BE2C (cell line): ENCODE measurements around the gene TMEM87B.

Experiments used
- DNase-seq: peaks from one replicate; pipeline ENCODE4 v3.0.0-alpha.2; 2020
- H3K27me3 ChIP-seq: fragments of 250-450 bp; sonication (Bioruptor Pico); 2 replicates; pipeline ENCODE4 v1.5.1; 2020; ENCODE audit warnings: mild to moderate bottlenecking
- H3K36me3 ChIP-seq: fragments of 250-450 bp; sonication (Bioruptor Pico); 2 replicates; pipeline ENCODE4 v1.5.1; 2020; ENCODE audit warnings: mild to moderate bottlenecking
- H3K4me1 ChIP-seq: fragments of 250-450 bp; sonication (Bioruptor Pico); 2 replicates; pipeline ENCODE4 v1.5.1; 2020
- H3K4me3 ChIP-seq: 2 replicates; pipeline ENCODE4 v1.5.1; 2011; ENCODE audit warnings: low read depth, low read length
- H3K9me3 ChIP-seq: fragments of 250-450 bp; sonication (Bioruptor Pico); 2 replicates; pipeline ENCODE4 v1.5.1; 2020
- CTCF ChIP-seq: IDR thresholded peaks from 2 replicates; pipeline ENCODE4 v1.5.1; 2012; ENCODE audit warnings: mild to moderate bottlenecking, low read depth, low read length

The TMEM87B gene

GRCh38 chr2:112075490-112076260, 20.6 kb downstream of the TMEM87B start:
- Histone ChIP-seq H3K27me3 (no peaks in the 10 kb centered on the region), H3K4me1 (no peaks in the 10 kb centered on the region), H3K4me3 (no peak overlapping the region), H3K36me3 (no peaks in the 10 kb centered on the region), H3K9me3 (no peaks in the 10 kb centered on the region)
- TF ChIP-seq CTCF: no peak
- DNase-seq: no peak

GRCh38 chr2:112077814-112078213, 22.7 kb downstream of the TMEM87B start:
- Histone ChIP-seq H3K4me3 (no peak overlapping the region), H3K4me1 (no peaks in the 10 kb centered on the region), H3K9me3 (no peaks in the 10 kb centered on the region), H3K36me3 (no peaks in the 10 kb centered on the region), H3K27me3 (no peaks in the 10 kb centered on the region)
- TF ChIP-seq CTCF: no peak
- peak; percentile 59 for DNase-seq

GRCh38 chr2:112081262-112081661, 26.2 kb downstream of the TMEM87B start:
- Histone ChIP-seq H3K4me1 (no peaks in the 10 kb centered on the region), H3K4me3 (no peak overlapping the region), H3K36me3 (no peaks in the 10 kb centered on the region), H3K9me3 (no peaks in the 10 kb centered on the region), H3K27me3 (no peaks in the 10 kb centered on the region)
- DNase-seq: no peak
- TF ChIP-seq CTCF: no peak

DNA sequence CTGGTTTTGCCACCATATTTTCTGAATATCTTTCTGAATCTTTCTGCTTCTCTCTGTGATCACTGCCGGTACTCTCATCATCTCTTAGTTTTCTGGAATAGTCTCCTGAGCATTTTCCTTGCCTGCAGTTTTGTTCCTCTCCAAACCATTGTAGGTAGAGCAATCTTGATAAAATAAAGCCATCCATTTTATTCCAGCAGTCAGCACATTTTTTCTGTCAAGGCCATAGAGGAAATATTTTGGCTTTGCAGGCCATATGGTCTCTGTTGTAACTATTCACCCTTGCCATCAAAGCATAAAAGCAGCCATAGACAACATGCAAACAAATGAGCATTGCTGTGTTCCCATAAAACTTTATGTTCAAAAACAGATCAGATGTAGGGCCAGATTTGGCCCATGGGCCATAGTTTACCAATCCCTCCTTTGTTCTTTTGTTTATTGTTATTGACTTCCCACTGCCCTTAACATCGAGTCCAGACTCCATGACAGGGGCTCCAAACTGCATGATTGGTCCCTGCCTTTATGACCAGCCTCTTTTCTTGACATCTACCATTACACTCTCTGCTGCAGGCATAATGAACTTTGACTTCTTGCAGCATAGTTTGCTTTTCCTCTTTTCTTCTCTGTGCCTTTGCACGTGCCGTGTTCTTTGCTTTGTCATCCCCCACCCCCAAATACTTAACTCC, 29.8 kb downstream of the TMEM87B start:
- no peak overlapping the region for H3K4me3 ChIP-seq
- H3K36me3 ChIP-seq: no peaks in the 10 kb centered on the region; the same call in 1 of the 2 replicates
- DNase-seq: no peak
- TF ChIP-seq CTCF: no peak
- no peaks in the 10 kb centered on the region for H3K9me3 ChIP-seq
- no peaks in the 10 kb centered on the region for H3K27me3 ChIP-seq
- H3K4me1 ChIP-seq: no peaks in the 10 kb centered on the region

- DNase-seq: no peak
- Histone ChIP-seq H3K4me3 (no peak overlapping the region), H3K9me3 (no peaks in the 10 kb centered on the region), H3K4me1 (no peaks in the 10 kb centered on the region), H3K36me3 (no peaks in the 10 kb centered on the region; the same call in 1 of the 2 replicates), H3K27me3 (no peaks in the 10 kb centered on the region)
- TF ChIP-seq CTCF: no peak
Measured at GRCh38 chr2:112085375-112085730, 30.3 kb downstream of the TMEM87B start.
